Measurements from ENCODE around the gene FOXC1. TPM values are rescaled to one million over a fixed set of nuclear protein-coding genes. Genes with fewer than 3 reads are reported as not detected.

The FOXC1 gene
- total RNA-seq, 1 experiment from 2014 or later: 7.3 TPM

DNA sequence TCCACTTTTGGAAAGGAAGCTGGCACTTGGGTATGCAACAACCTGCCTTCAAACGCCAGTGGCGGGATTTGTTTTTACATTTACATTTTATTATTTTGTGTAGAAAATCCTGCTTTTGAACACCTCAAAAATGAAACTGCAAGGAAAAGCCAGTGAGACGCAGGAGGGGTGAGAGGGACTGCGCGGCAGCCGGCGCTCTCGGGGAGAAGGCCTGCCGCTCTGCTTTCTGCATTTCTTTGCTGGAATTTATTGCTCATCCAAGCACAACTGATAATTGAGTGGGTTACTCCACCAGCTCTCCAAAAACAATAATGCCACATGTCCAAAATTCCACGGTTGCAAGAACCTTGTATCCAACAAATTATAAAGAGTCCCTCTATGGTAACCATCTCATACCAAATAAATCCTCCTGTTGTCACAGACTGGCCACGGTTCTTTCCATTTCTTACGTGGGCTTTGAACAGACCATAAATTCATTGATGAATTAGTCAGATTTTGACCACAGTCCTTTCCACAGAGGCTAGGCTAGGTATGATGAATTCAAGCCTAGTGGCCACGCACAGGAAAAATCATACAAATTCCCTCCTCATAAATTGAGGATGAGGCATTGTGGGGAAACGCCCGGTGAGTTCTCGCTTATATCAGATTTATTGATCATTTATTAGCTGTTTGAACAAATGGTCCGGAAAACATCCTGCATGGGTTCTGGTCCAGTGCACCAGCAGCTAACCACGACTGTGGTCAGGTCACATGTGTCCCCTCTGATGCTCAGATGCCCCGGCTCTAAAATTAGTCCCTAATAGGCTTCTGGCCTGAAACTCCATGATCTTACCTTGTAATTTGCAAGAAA is 31.6 kb upstream of the FOXC1 start:
- no TSS peak for BruUV-seq (replicated peaks)
- peaks cover 9% of the 10 kb centered on the region; the same call in 1 of the 2 replicates for H3K27me3 ChIP-seq (ENCODE audit: low read length)
- no peak overlapping the region for H3K4me3 ChIP-seq (ENCODE audit: low read length)
- H3K9ac ChIP-seq (ENCODE audit: low read length): no peak overlapping the region
- no peak overlapping the region for H3K27ac ChIP-seq (ENCODE audit: low read length)
- no peak overlapping the region for H3K4me2 ChIP-seq (ENCODE audit: low read length)
- no peaks in the 10 kb centered on the region for H3K36me3 ChIP-seq (ENCODE audit: low read depth, low read length)
- H4K20me1 ChIP-seq (ENCODE audit: low read length): no peaks in the 10 kb centered on the region
- DNase-seq (no peak), ATAC-seq (no peak)
- POLR2A ChIA-PET (ENCODE audit: unreplicated experiment): no interaction called here
- TF ChIP-seq EZH2 (IDR thresholded peaks at IDR 0.05; ENCODE audit: low read length, unreplicated experiment): no peak
- no peak for TF ChIP-seq EZH2phosphoT487 (IDR thresholded peaks at IDR 0.05; ENCODE audit: borderline replicate concordance, low read length)
- TF ChIP-seq, protein P1, sequence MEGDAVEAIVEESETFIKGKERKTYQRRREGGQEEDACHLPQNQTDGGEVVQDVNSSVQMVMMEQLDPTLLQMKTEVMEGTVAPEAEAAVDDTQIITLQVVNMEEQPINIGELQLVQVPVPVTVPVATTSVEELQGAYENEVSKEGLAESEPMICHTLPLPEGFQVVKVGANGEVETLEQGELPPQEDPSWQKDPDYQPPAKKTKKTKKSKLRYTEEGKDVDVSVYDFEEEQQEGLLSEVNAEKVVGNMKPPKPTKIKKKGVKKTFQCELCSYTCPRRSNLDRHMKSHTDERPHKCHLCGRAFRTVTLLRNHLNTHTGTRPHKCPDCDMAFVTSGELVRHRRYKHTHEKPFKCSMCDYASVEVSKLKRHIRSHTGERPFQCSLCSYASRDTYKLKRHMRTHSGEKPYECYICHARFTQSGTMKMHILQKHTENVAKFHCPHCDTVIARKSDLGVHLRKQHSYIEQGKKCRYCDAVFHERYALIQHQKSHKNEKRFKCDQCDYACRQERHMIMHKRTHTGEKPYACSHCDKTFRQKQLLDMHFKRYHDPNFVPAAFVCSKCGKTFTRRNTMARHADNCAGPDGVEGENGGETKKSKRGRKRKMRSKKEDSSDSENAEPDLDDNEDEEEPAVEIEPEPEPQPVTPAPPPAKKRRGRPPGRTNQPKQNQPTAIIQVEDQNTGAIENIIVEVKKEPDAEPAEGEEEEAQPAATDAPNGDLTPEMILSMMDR (conservative IDR thresholded peaks at IDR 0.05; ENCODE audit: low read depth, low read length): no peak
- no peaks in the 10 kb centered on the region for H3K4me1 ChIP-seq (ENCODE audit: insufficient read depth, low read length)
- H3K79me2 ChIP-seq (ENCODE audit: low read length): no peaks in the 10 kb centered on the region
- no peaks in the 10 kb centered on the region for H3K9me3 ChIP-seq (ENCODE audit: low read length)
- CTCF ChIA-PET: no interaction called here
- H2AFZ ChIP-seq (ENCODE audit: low read length): no peak overlapping the region
- intact Hi-C loops (cut with micrococcal nuclease): no loop called here
- no peaks in the 10 kb centered on the region for H3F3A ChIP-seq (ENCODE audit: low read length, unreplicated experiment)
- no peaks in the 10 kb centered on the region for H3K9me2 ChIP-seq (replicated peaks; ENCODE audit: low read length)

DNA sequence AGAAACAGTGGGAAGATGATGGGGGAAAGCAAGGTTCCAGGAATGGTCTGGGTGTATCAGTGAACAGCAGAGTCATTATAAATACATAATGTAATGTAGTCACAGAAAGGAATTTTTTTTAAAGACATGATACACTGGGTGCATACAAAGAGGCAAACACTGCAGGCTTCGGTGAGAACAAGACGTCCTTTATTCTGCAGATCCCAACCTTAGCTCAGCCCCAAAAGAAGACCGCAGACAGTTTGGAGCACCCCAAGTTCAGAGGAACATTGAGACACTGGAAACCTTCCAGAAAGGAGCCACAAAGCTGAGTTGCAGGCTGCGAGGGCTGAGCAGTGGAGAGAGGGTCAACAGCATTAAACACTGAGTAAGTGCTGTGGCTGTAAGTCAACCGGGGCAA is 30.6 kb upstream of the FOXC1 start:
- ChIA-PET POLR2A (ENCODE audit: unreplicated experiment) (no interaction called here), CTCF (no interaction called here)
- TF ChIP-seq EZH2phosphoT487 (IDR thresholded peaks at IDR 0.05; ENCODE audit: borderline replicate concordance, low read length): no peak
- TF ChIP-seq, protein P1 (conservative IDR thresholded peaks at IDR 0.05; ENCODE audit: low read depth, low read length): no peak
- no peak for TF ChIP-seq EZH2 (IDR thresholded peaks at IDR 0.05; ENCODE audit: low read length, unreplicated experiment)

DNA sequence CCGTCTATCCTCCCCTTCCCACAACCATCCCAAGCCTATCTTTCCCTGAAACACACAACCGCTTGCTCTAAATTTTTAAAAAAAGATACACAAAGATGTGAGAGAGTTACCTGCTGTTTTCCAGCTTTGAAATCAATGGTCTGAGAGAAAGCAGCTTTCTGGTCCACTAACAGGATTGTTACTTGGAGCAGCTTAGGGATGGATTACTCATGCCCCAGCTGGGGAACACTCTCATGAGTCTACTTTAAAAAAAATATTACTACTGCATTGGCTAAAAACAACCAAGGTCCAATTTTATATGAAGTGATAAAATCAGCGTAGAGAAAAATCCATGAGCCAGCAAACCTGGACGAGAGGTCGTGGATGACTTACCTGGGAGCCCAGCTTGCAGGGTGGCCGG is 29.6 kb upstream of the FOXC1 start:
- no peaks in the 10 kb centered on the region for H3F3A ChIP-seq (ENCODE audit: low read length, unreplicated experiment)
- CTCF ChIA-PET: no interaction called here
- POLR2A ChIA-PET (ENCODE audit: unreplicated experiment): no interaction called here

More for the DNA sequence above, 30.6 kb upstream of the FOXC1 start:
- no peak overlapping the region for H3K9ac ChIP-seq (ENCODE audit: low read length)
- H3F3A ChIP-seq (ENCODE audit: low read length, unreplicated experiment): no peaks in the 10 kb centered on the region
- intact Hi-C loops (cut with micrococcal nuclease): no loop called here
- DNase-seq (no peak), ATAC-seq (no peak)
- no peaks in the 10 kb centered on the region for H3K9me2 ChIP-seq (replicated peaks; ENCODE audit: low read length)
- no peak overlapping the region for H3K4me3 ChIP-seq (ENCODE audit: low read length)
- H3K4me1 ChIP-seq (ENCODE audit: insufficient read depth, low read length): no peaks in the 10 kb centered on the region
- H3K27ac ChIP-seq (ENCODE audit: low read length): no peak overlapping the region
- H3K79me2 ChIP-seq (ENCODE audit: low read length): no peaks in the 10 kb centered on the region
- no peaks in the 10 kb centered on the region for H3K36me3 ChIP-seq (ENCODE audit: low read depth, low read length)
- H2AFZ ChIP-seq (ENCODE audit: low read length): no peak overlapping the region
- H3K9me3 ChIP-seq (ENCODE audit: low read length): no peaks in the 10 kb centered on the region
- no peaks in the 10 kb centered on the region for H4K20me1 ChIP-seq (ENCODE audit: low read length)
- no peak overlapping the region for H3K4me2 ChIP-seq (ENCODE audit: low read length)
- no TSS peak for BruUV-seq (replicated peaks)
- H3K27me3 ChIP-seq (ENCODE audit: low read length): peaks cover 18% of the 10 kb centered on the region; the same call in 1 of the 2 replicates

More for the DNA sequence above, 29.6 kb upstream of the FOXC1 start:
- Histone ChIP-seq H3K36me3 (ENCODE audit: low read depth, low read length) (no peaks in the 10 kb centered on the region), H3K27me3 (ENCODE audit: low read length) (peaks cover 26% of the 10 kb centered on the region), H3K27ac (ENCODE audit: low read length) (no peak overlapping the region), H3K79me2 (ENCODE audit: low read length) (no peaks in the 10 kb centered on the region), H3K9me3 (ENCODE audit: low read length) (no peaks in the 10 kb centered on the region), H2AFZ (ENCODE audit: low read length) (no peak overlapping the region), H3K4me3 (ENCODE audit: low read length) (no peak overlapping the region), H3K4me2 (ENCODE audit: low read length) (no peak overlapping the region), H3K9me2 (replicated peaks; ENCODE audit: low read length) (no peaks in the 10 kb centered on the region), H3K9ac (ENCODE audit: low read length) (no peak overlapping the region), H3K4me1 (ENCODE audit: insufficient read depth, low read length) (no peaks in the 10 kb centered on the region), H4K20me1 (ENCODE audit: low read length) (no peaks in the 10 kb centered on the region)
- DNase-seq (no peak), ATAC-seq (no peak)
- intact Hi-C loops (cut with micrococcal nuclease): no loop called here
- no TSS peak for BruUV-seq (replicated peaks)
- TF ChIP-seq EZH2 (IDR thresholded peaks at IDR 0.05; ENCODE audit: low read length, unreplicated experiment): no peak
- TF ChIP-seq EZH2phosphoT487 (IDR thresholded peaks at IDR 0.05; ENCODE audit: borderline replicate concordance, low read length): no peak
- TF ChIP-seq, protein P1 (conservative IDR thresholded peaks at IDR 0.05; ENCODE audit: low read depth, low read length): no peak
